ENCODE data around the gene MEX3A. TPM values are rescaled to one million over a fixed set of nuclear protein-coding genes. Genes with fewer than 3 reads are reported as not detected.

MEX3A gene
- total RNA-seq, 1 donor from 2014 or later, result 1.3 TPM

- intact Hi-C loops (cut with DNase I), result no loop called here
- Histone ChIP-seq H3K36me3 (no peaks in the 10 kb centered on the region), H3K9me3 (no peaks in the 10 kb centered on the region), H3K4me1 (peaks cover 0 to 7% of the 10 kb centered on the region in 2 donors), H3K27me3 (no peaks in the 10 kb centered on the region), H3K27ac (no peak overlapping the region), H3K4me3 (no peak overlapping the region)
- TF ChIP-seq CTCF (IDR thresholded peaks at IDR 0.05), result no peak
- no peak for DNase-seq (ENCODE audit: low spot score in 2 of 2)
These were observed 4.9 kb downstream of the MEX3A start for GRCh38 chr1:156077430-156077760.

- no peak for TF ChIP-seq CTCF (IDR thresholded peaks at IDR 0.05)
- Histone ChIP-seq H3K4me1 (peaks cover 0 to 3% of the 10 kb centered on the region in 2 donors), H3K27ac (no peak overlapping the region), H3K27me3 (no peaks in the 10 kb centered on the region), H3K4me3 (peak overlapping the region; percentile 16 to 27), H3K9me3 (no peaks in the 10 kb centered on the region), H3K36me3 (no peaks in the 10 kb centered on the region)
- no peak for DNase-seq (ENCODE audit: low spot score in 2 of 2)
- intact Hi-C loops (cut with DNase I), result no loop called here
These were observed 5.4 kb downstream of the MEX3A start for GRCh38 chr1:156076609-156077429.

GRCh38 chr1:156075775-156076204 is 6.5 kb downstream of the MEX3A start:
- no peak for TF ChIP-seq CTCF (IDR thresholded peaks at IDR 0.05)
- Histone ChIP-seq H3K36me3 (no peaks in the 10 kb centered on the region), H3K9me3 (no peaks in the 10 kb centered on the region), H3K4me3 (peak overlapping the region in 1 of 2 donors; percentile 16), H3K27ac (no peak overlapping the region), H3K27me3 (no peaks in the 10 kb centered on the region), H3K4me1 (no peaks in the 10 kb centered on the region)
- DNase-seq (ENCODE audit: low spot score in 2 of 2), result no peak
- intact Hi-C loops (cut with DNase I), result no loop called here

- Histone ChIP-seq H3K9me3 (no peaks in the 10 kb centered on the region), H3K27ac (no peak overlapping the region), H3K4me1 (no peaks in the 10 kb centered on the region), H3K4me3 (no peak overlapping the region), H3K36me3 (no peaks in the 10 kb centered on the region), H3K27me3 (no peaks in the 10 kb centered on the region)
- DNase-seq (ENCODE audit: low spot score in 2 of 2), result no peak
- intact Hi-C loops (cut with DNase I), result no loop called here
- no peak for TF ChIP-seq CTCF (IDR thresholded peaks at IDR 0.05)
These were observed 7.1 kb downstream of the MEX3A start for GRCh38 chr1:156075162-156075561.

- no peak for TF ChIP-seq CTCF (IDR thresholded peaks at IDR 0.05)
- H3K36me3 ChIP-seq, result no peaks in the 10 kb centered on the region
These were observed 7.6 kb downstream of the MEX3A start for GRCh38 chr1:156074661-156075060.

More at GRCh38 chr1:156074661-156075060, 7.6 kb downstream of the MEX3A start:
- Histone ChIP-seq H3K4me3 (no peak overlapping the region), H3K9me3 (no peaks in the 10 kb centered on the region), H3K27ac (no peak overlapping the region), H3K4me1 (no peaks in the 10 kb centered on the region), H3K27me3 (no peaks in the 10 kb centered on the region)
- no peak for DNase-seq (ENCODE audit: low spot score in 2 of 2)
- intact Hi-C loops (cut with DNase I), result no loop called here

All from ascending aorta (tissue), 2 donors.